MM.1S (cell line): Measurements from ENCODE around the gene BLOC1S1.

Experiments used
- EZH2 ChIP-seq: fragments of 300-600 bp; sonication (generic); optimal IDR thresholded peaks from 2 replicates; pipeline ENCODE3; 2017; ENCODE audit warnings: low read depth, mild to moderate bottlenecking, antibody characterized with exemption, low read length, mixed read lengths
- TF ChIP-seq, protein P1 (sequence below): fragments of 300-600 bp; sonication (generic); IDR thresholded peaks from 2 replicates; pipeline ENCODE4 v1.5.1; 2016; ENCODE audit warnings: antibody characterized with exemption, low read length, mixed read lengths

DNA sequence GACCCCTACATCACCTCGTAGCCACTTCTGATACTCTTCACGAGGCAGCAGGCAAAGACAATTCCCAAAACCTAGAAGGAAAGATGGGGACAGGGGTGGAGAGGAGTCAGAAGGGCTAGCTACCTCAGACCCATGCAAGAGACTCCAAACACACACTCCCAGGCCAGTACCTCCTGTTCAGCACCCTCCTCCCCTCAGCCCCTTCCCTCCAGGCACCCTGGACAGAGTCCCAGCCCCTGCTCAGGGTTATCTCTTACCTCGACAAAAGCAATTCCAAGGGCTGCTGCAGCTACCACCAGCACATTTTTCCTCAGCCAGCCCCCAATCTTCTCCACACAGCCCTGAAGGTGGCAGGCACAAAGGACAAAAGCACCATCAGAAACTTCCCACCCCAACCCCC, 9.7 kb downstream of the BLOC1S1 start:
- TF ChIP-seq, protein P1, sequence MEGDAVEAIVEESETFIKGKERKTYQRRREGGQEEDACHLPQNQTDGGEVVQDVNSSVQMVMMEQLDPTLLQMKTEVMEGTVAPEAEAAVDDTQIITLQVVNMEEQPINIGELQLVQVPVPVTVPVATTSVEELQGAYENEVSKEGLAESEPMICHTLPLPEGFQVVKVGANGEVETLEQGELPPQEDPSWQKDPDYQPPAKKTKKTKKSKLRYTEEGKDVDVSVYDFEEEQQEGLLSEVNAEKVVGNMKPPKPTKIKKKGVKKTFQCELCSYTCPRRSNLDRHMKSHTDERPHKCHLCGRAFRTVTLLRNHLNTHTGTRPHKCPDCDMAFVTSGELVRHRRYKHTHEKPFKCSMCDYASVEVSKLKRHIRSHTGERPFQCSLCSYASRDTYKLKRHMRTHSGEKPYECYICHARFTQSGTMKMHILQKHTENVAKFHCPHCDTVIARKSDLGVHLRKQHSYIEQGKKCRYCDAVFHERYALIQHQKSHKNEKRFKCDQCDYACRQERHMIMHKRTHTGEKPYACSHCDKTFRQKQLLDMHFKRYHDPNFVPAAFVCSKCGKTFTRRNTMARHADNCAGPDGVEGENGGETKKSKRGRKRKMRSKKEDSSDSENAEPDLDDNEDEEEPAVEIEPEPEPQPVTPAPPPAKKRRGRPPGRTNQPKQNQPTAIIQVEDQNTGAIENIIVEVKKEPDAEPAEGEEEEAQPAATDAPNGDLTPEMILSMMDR: no peak
- TF ChIP-seq EZH2: no peak
